GM21423 (cell line): ENCODE data around the gene RTP3.

Experiments
- ATAC-seq: cut with Tn5 transposase; IDR thresholded peaks from one replicate; pipeline ENCODE4 v1.9.1; 2021; ENCODE audit warnings: mild to moderate bottlenecking, moderate library complexity; ENCODE audit not compliant: unreplicated experiment

Gene RTP3

DNA sequence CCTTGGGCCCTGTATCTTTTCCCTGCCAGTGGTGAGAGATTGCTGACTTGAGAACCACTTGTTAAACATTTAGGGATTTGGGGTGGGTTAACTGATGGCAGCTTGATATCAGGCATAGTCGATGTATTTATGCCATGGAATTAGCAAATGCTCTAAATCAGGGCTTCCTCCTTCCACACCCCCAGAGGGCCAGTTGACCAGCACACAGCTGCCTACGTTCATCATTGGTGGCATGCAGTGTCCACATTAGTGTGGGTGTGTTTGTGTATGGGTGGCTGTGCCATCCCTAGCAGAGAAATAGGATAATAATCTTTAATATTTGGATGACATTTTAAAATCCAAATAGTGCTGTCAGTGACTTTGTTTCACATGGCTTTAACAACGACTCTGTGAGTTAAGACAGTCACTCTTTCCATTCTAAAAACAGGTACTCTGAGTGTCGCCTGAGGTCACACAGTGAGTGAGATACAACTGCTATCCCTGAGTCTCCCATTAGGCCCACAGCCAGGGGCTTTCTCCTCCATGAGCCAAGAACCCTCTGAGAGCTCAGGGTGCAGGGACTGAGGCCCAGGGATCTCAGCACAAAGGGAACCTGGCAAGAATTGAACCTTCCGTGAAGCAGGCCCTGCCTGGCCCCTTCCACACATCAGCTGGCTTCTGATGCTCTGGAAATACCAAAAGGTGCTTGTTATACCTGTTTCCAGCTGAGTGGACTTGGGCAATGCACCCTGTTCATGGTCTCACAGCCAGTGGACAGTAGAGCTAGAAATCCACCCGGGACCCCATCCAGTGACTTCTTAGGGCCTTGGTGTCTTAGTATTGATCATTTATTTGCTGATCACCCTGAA is 28.8 kb upstream of the RTP3 start:
- no peak for ATAC-seq

DNA sequence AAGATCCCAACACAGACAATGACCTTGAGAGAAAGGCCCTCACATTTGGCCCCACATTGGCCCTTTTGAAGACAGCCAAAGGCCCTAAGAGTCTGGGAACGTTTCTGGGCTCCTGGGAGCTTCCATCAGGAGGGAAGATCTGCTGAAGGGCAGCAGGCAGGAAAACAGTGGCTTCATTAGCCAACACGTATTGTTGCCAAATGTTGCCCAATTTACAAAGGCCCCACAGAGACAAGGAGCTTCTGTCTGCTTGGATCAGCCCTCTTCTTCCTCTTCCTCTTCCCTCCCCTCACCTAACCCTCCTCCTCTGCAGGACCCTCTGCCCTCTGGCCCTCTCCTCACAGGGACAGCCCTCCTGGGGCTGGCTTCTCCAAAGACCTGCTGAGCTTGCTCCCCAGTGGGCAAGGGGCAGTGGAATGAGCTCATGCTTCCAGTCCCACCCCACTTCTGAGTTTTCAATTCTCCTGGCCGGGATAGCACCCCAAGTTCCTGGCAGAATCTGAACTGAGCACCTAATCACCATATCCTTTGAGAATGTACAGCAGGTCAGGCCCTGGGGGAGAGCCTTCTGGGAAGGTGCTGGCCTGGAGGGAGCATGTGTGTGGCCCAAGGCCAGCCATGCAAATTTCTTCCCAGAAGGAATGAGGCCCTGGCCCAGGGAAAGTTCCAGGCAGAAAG is 28.0 kb upstream of the RTP3 start:
- ATAC-seq: no peak

GRCh38 chr3:46470831-46471230 is 26.9 kb upstream of the RTP3 start:
- no peak for ATAC-seq

GRCh38 chr3:46471371-46471914 is 26.3 kb upstream of the RTP3 start:
- ATAC-seq: no peak

DNA sequence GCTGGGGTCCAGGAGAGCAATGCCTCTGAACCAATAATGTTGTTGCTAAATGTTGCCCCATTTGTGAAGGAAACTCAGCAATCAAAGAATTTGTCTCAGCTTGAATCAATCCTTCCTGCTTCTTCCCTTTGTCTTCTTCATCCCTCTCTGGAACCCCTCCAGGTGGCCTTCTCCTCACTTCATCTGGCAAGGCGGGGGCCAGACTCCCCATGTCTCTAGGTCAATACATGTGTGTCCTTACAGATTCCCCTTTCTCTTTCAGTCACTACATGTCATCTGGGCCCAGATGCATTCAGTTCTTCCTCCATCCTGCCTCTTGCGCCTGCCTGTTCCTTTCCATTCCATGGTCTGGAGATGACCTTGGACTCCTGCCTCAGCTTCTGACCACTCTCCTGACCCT is 25.0 kb upstream of the RTP3 start:
- ATAC-seq: no peak

DNA sequence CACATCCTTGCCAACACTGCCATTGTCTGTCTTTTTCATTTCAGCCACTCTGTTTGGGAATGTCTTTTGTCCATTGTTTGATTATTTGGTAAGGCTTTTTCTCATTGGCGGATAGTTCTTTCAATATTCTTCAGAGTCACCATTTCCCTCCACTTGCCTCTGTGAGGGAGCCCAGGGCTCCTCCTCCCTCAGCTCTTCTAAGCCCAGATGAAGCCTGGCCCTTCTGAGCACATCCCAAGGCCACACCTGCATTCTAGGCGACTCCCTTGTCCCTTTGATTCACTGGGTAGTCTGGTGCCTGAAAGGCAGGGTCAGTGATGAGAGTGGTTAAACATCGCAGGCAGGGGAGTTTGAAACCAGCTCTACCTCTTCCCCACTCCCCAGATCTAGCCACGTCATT is 20.6 kb upstream of the RTP3 start:
- ATAC-seq: no peak

DNA sequence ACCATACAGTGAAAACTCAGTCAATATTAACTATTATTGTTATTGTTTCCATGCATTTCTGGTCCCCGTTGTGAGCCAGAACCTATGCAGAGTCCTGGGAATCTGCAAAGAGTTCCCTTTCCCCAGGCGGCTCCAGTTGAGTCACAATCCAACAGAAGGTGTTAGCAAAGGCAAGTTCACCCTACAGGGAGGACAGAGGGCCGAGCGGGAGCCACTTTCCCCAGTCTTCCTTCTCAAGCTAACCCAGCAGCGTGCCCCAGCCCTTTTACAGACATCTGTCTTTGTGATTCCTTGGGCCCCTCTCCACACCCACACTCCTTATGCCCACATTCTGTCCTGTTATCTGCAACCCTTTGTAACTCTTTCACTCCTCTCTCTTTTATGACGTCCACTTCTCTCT is 20.0 kb upstream of the RTP3 start:
- ATAC-seq: no peak

GRCh38 chr3:46478341-46478740 is 19.4 kb upstream of the RTP3 start:
- no peak for ATAC-seq

GRCh38 chr3:46479021-46479420 is 18.8 kb upstream of the RTP3 start:
- no peak for ATAC-seq

DNA sequence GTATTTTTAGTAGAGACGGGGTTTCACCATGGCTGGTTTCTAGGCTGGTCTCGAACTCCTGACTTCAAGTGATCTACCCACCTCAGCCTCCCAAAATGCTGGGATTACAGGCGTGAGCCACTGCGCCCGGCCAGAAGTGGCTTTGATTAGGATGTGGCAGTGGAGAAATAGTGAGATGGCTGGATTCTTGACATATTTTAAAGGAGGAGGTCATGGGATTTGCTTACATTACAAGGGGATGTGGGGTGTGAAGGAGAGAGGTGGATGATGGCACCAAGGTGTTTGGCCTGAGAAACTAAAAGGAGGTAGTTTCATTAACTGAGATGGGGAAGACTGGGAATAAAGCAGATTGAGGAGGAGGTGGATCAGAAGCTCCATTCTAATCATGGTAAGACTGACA is 18.1 kb upstream of the RTP3 start:
- no peak for ATAC-seq

GRCh38 chr3:46480491-46481195 is 17.1 kb upstream of the RTP3 start:
- no peak for ATAC-seq

DNA sequence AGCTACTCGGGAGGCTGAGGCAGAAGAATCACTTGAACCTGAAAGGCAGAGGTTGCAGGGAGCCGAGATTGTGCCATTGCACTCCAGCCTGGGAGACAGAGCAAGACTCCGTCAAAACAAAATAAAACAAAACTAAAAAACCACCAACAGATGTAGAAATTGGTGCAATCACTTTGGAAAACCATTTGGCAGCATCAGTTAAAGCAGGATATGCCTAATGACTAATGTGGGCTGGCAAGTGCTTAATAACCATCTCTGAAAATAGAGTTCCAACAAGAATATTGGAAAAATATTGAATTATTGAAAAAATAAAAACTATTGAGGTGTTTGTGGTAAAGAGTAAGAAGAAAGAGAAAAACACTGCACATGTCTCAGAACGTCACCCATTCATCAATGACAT is 16.1 kb upstream of the RTP3 start:
- no peak for ATAC-seq

GRCh38 chr3:46482632-46483350 is 15.0 kb upstream of the RTP3 start:
- ATAC-seq: no peak

- no peak for ATAC-seq
These were observed 14.0 kb upstream of the RTP3 start for GRCh38 chr3:46483825-46484224.

DNA sequence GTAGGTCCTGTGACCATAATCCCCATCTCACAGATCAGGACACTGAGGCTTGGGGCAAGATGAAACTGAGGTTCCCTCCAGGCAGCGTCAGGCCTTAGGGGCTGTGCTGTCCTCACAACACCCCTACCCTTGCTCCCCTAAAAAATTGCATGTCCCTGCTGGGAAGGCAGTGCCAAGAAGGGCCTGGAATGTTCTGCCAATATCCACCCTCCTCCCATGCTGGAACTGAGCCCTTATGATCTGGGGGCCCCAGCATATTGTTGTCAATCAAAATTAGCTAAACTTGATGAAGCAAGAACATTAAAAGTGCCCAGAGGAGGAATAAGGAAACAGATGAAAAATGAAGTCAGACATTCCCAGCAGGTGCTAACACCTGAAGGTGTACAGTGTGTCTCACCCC is 13.4 kb upstream of the RTP3 start:
- no peak for ATAC-seq

GRCh38 chr3:46484911-46485778 is 12.6 kb upstream of the RTP3 start:
- no peak for ATAC-seq

DNA sequence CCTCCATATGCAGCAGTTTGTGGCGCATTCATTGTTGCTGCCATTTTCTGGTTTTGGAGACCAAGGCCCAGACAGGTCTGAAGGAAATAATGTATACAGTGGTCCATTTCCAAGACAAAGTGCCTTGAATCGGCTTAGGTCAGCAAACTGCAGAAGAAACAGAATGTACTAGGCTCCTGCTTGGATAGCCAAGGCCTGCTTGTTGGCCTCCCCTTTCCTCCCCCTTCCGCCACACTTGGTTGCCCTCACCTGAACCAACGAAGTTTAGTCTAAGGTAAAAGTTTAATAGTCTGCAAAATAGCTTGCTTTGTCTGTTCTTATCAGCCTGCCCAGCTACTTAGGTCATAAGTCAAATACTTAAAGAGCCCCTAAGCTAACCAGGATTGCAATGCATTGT is 12.0 kb upstream of the RTP3 start:
- no peak for ATAC-seq

- ATAC-seq: peak; percentile 94
These were observed 8.9 kb upstream of the RTP3 start for GRCh38 chr3:46488735-46489361.

GRCh38 chr3:46489381-46489780 is 8.4 kb upstream of the RTP3 start:
- no peak for ATAC-seq

DNA sequence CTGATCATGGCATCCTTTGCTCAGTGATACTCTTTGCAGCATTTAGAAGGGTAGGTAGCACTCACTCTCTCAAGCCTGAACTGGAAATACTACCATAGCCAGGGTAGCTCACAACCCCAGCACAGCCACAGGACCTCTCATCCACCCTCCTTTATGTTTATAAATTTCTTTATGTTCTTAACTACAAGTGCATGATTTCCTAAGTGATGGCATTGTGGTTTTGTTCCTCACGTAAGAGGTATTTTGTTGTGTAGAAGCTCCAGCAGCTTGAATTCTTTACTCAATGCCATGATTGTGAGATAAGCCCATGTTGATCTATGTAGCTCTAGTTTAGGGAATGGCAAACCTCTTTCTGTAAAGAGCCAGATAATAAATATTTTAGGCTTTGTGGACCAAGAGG is 7.9 kb upstream of the RTP3 start:
- no peak for ATAC-seq
